Transverse colon (tissue), 4 donors: ENCODE data around the gene ACTN4. TPM values are rescaled to one million over a fixed set of nuclear protein-coding genes. Genes with fewer than 3 reads are reported as not detected.

ENCODE experiments used
- DNase-seq: peaks from one replicate; pipeline ENCODE4 v3.0.0-alpha.2; 2019
- H3K27ac ChIP-seq, 4 donors: fragments of 200-600 bp; sonication (generic); 2 replicates each; pipeline ENCODE4 v1.5.1; 2016 to 2018; ENCODE audit warnings: inconsistent platforms in 4 of 4
- H3K27me3 ChIP-seq: fragments of 200-600 bp; sonication (generic); 2 replicates; pipeline ENCODE4 v1.5.1; 2017; ENCODE audit warnings: inconsistent platforms
- H3K36me3 ChIP-seq, 4 donors: fragments of 200-600 bp; sonication (generic); 2 replicates each; pipeline ENCODE4 v1.5.1; 2017 to 2019; ENCODE audit warnings: inconsistent platforms in 4 of 4
- H3K4me1 ChIP-seq, 4 donors: fragments of 200-600 bp; sonication (generic); 2 replicates each; pipeline ENCODE4 v1.5.1; 2017 to 2020; ENCODE audit warnings: inconsistent platforms in 4 of 4
- H3K4me3 ChIP-seq, 4 donors: fragments of 200-600 bp; sonication (generic); 1 replicate in 1 of 4; 2 replicates in 3 of 4; pipeline versions ENCODE4 v1.5.1 to v1.6.1; 2017 to 2019; ENCODE audit warnings: inconsistent platforms in 4 of 4
- H3K9me3 ChIP-seq, 2 donors: fragments of 200-600 bp; sonication (generic); 2 replicates each; pipeline ENCODE4 v1.5.1; 2017 to 2019; ENCODE audit warnings: inconsistent platforms in 2 of 2
- CTCF ChIP-seq, 5 experiments: fragments of 200-600 bp in 3 of 5; fragments of 450-650 bp in 2 of 5; sonication (generic) in 3 of 5; IDR thresholded peaks; 1 replicate in 2 of 5; 2 replicates in 3 of 5; pipeline ENCODE4 v1.5.1; 2016 to 2017; ENCODE audit warnings: antibody characterized with exemption in 5 of 5, inconsistent platforms in 3 of 5, mild to moderate bottlenecking in 2 of 5, moderate library complexity in 1 of 5
- EP300 ChIP-seq: sonication (generic); formaldehyde crosslinking; IDR thresholded peaks from one replicate; pipeline ENCODE4 v1.6.1; 2017; ENCODE audit warnings: antibody characterized with exemption, low read depth
- POLR2A ChIP-seq: fragments of 450-650 bp; IDR thresholded peaks from one replicate; pipeline ENCODE4 v1.6.1; 2016; ENCODE audit warnings: antibody characterized with exemption, mild to moderate bottlenecking, moderate library complexity
- POLR2AphosphoS5 ChIP-seq, 3 donors: sonication (generic); formaldehyde crosslinking; IDR thresholded peaks; one replicate each; pipeline ENCODE4 v1.6.1; 2016; ENCODE audit warnings: antibody characterized with exemption in 3 of 3
- WGBS, 2 donors: methylation state at CpG; one replicate each; pipeline ENCODE4 v1.1.5; 2018; ENCODE audit warnings: low coverage in 1 of 2; 5-methylcytosine and 5-hydroxymethylcytosine counted together
- in situ Hi-C, 4 donors: fragments of 200-750 bp; cut with MboI; loops; one replicate each; pipeline versions ENCODE4 v1.15.0 to v1.15.1; 2017; ENCODE audit warnings: low sequenced_read_pairs in 3 of 4, low pct_ligation_motif_present in 1 of 4, low pct_unique_long_range_greater_than_20kb in 1 of 4
- intact Hi-C: fragments of 100-400 bp; cut with DNase I; formaldehyde crosslinking; loops from one replicate; pipeline ENCODE4 v1.15.1; 2023; ENCODE audit warnings: low total_unique reads
- total RNA-seq, 4 donors: library from RNA; depleted of rRNA; stranded (reverse); fragments of >200 nt; gene quantifications; one replicate each; pipeline ENCODE4 v1.1.0, GENCODE V29; 2016

Gene ACTN4
- total RNA-seq, 4 donors from 2014 or later, result 458 to 1,080 (median 723) TPM

- no peak overlapping the region for H3K4me3 ChIP-seq
- H3K27me3 ChIP-seq, result no peaks in the 10 kb centered on the region
- in situ Hi-C loops (no loop called here), intact Hi-C loops (no loop called here)
- H3K27ac ChIP-seq, result peak overlapping the region; percentile 43 to 82 (median 78)
- H3K4me1 ChIP-seq, result peaks cover 7 to 21% (median 15%) of the 10 kb centered on the region in 4 donors
- H3K36me3 ChIP-seq, result peaks cover 0 to 69% (median 24%) of the 10 kb centered on the region in 4 donors
- 82 to 90% methylated on average over 2 to 16 of the region's 16 CpGs for WGBS, 2 donors
- no peaks in the 10 kb centered on the region for H3K9me3 ChIP-seq
- DNase-seq, result no peak
- TF ChIP-seq CTCF (IDR thresholded peaks at IDR 0.05), result no peak
- no peak for TF ChIP-seq POLR2A
- TF ChIP-seq EP300, result no peak
- no peak for TF ChIP-seq POLR2AphosphoS5 (IDR thresholded peaks at IDR 0.05)
These were observed 59.5 kb downstream of the ACTN4 start for GRCh38 chr19:38706792-38707511.

GRCh38 chr19:38707512-38708114 lies 60.2 kb downstream of the ACTN4 start:
- in situ Hi-C loops, result no loop called here

GRCh38 chr19:38708413-38709024 lies 61.1 kb downstream of the ACTN4 start:
- Histone ChIP-seq H3K9me3 (no peaks in the 10 kb centered on the region), H3K4me3 (no peak overlapping the region), H3K27ac (peak overlapping the region; percentile 43 to 82 (median 78)), H3K4me1 (peaks cover 13 to 32% (median 20%) of the 10 kb centered on the region in 4 donors), H3K27me3 (no peaks in the 10 kb centered on the region), H3K36me3 (peaks cover 0 to 61% (median 24%) of the 10 kb centered on the region in 4 donors)
- intact Hi-C loops (no loop called here), in situ Hi-C loops (no loop called here)
- TF ChIP-seq EP300, result no peak
- TF ChIP-seq POLR2A, result no peak
- no peak for TF ChIP-seq CTCF (IDR thresholded peaks at IDR 0.05)
- no peak for TF ChIP-seq POLR2AphosphoS5 (IDR thresholded peaks at IDR 0.05)
- no peak for DNase-seq
- 83% methylated on average over 10 of the region's 10 CpGs; no CpG with 5 or more reads in 1 of the 2 donors for WGBS, 2 donors

More at GRCh38 chr19:38707512-38708114, 60.2 kb downstream of the ACTN4 start:
- no peaks in the 10 kb centered on the region for H3K27me3 ChIP-seq
- H3K27ac ChIP-seq, result peak overlapping the region; percentile 43 to 82 (median 78)
- intact Hi-C loops, result no loop called here
- TF ChIP-seq POLR2A (no peak), POLR2AphosphoS5 (IDR thresholded peaks at IDR 0.05) (peak in 1 of 3 donors; percentile 51)
- H3K4me3 ChIP-seq, result no peak overlapping the region
- 64% methylated on average over 10 of the region's 10 CpGs; no CpG with 5 or more reads in 1 of the 2 donors for WGBS, 2 donors
- peaks cover 0 to 63% (median 24%) of the 10 kb centered on the region in 4 donors for H3K36me3 ChIP-seq
- no peaks in the 10 kb centered on the region for H3K9me3 ChIP-seq
- peaks cover 13 to 24% (median 20%) of the 10 kb centered on the region in 4 donors for H3K4me1 ChIP-seq
- no peak for DNase-seq

GRCh38 chr19:38709119-38709518 lies 61.7 kb downstream of the ACTN4 start:
- WGBS, 2 donors, result 89% methylated on average over 10 of the region's 10 CpGs; no CpG with 5 or more reads in 1 of the 2 donors

More at GRCh38 chr19:38709119-38709518, 61.7 kb downstream of the ACTN4 start:
- H3K36me3 ChIP-seq, result peaks cover 0 to 61% (median 24%) of the 10 kb centered on the region in 4 donors
- TF ChIP-seq CTCF (IDR thresholded peaks at IDR 0.05), result no peak
- TF ChIP-seq POLR2AphosphoS5 (IDR thresholded peaks at IDR 0.05), result no peak
- TF ChIP-seq POLR2A, result no peak
- TF ChIP-seq EP300, result no peak
- no peaks in the 10 kb centered on the region for H3K27me3 ChIP-seq
- DNase-seq, result no peak
- peak overlapping the region; percentile 43 to 82 (median 78) for H3K27ac ChIP-seq
- H3K4me3 ChIP-seq, result no peak overlapping the region
- in situ Hi-C loops, result no loop called here
- H3K4me1 ChIP-seq, result peaks cover 13 to 32% (median 20%) of the 10 kb centered on the region in 4 donors
- intact Hi-C loops, result no loop called here
- H3K9me3 ChIP-seq, result no peaks in the 10 kb centered on the region
